Measurements from ENCODE around the gene LCK. TPM values are rescaled to one million over a fixed set of nuclear protein-coding genes. Genes with fewer than 3 reads are reported as not detected.
"Not testable (repeated sequence)": the region's sequence is repeated elsewhere in the genome, so short reads cannot be mapped to it uniquely, and the experiment has no call there.

Gene LCK
- total RNA-seq, 1 experiment from 2014 or later, result 37.6 TPM

DNA sequence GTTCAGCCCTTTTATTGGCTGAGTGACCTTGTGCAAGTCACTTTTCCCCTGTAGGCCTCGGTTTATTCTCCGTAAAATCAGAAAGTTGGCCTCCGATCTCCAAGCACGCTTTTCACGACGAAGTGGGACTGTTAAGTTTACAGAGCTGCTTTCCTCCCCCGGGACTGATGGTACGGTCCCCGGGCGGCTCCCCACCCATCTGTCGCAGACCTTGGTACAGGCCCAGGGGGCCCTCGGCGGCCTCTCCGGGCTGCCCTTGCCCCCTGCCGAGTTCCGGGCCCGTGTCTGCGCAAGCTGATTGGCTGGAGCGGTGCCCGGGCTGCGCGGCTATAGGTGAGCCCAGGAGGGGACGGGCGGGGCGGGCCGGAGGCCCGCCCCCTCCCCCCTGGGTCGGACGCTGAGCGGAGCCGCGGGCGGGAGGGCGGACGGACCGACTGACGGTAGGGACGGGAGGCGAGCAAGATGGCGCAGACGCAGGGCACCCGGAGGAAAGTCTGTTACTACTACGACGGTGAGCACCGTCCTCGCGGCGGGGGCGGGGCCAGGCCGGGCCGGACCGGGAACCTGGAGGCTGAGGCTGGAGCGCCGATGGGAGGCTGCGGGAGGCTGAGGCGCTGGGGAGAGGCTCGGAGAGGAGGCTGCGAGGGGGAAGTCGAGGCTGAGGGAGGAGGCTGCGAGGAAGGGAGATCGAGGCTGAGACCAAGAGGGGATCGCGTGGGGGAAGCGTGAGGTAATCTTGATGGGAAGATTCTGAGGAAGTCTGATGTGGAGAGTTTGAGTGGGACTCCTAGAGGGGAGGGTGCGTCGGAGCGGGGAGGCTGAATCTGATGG, 40.9 kb downstream of the LCK start, which contains the start of gene HDAC1:
TSS of gene HDAC1 (plus strand) at position 376 of the 831 bp plus-strand sequence. CDS start at position 463, 87 bp downstream.
- peaks cover 10% of the 10 kb centered on the region for H3K79me1 ChIP-seq (ENCODE audit: insufficient read depth, low read depth, low read length, poor library complexity, severe bottlenecking)
- peak within 1 kb of the TSS; percentile 59 for H3K4me2 ChIP-seq (ENCODE audit: insufficient read depth, insufficient read length, low read length)
- no peak within 1 kb of the TSS for H3T11ph ChIP-seq (ENCODE audit: low read length)
- H2AFZ ChIP-seq (ENCODE audit: low read length), result no peak within 1 kb of the TSS
- no peak within 1 kb of the TSS for H3K4ac ChIP-seq (ENCODE audit: low read depth, low read length)
- H3K4me3 Mint-ChIP-seq, result peak within 1 kb of the TSS; percentile 97 to 100
- peak within 1 kb of the TSS; percentile 68 for H3K18ac ChIP-seq (ENCODE audit: insufficient read length, low read depth, low read length)
- H3K14ac ChIP-seq (ENCODE audit: insufficient read depth, low read length), result peak within 1 kb of the TSS; percentile 92
- H2BK120ac ChIP-seq (ENCODE audit: low read depth, low read length, poor library complexity, severe bottlenecking), result no peak within 1 kb of the TSS
- H3K56ac ChIP-seq (ENCODE audit: insufficient read length, low read depth, low read length), result no peak within 1 kb of the TSS
- no peak within 1 kb of the TSS for H4K91ac ChIP-seq (ENCODE audit: insufficient read length, low read depth, low read length)
- H3K9me3 ChIP-seq (ENCODE audit: control insufficient read depth, low read depth, low read length), result no peaks in the 10 kb centered on the region
- no peak within 1 kb of the TSS for H3K27ac ChIP-seq (ENCODE audit: insufficient read length, low read depth, low read length)
- WGBS (ENCODE audit: extremely low coverage, insufficient read length, low lambda C conversion rate), result no CpG with 5 or more reads among the region's 67 CpGs
- no peak within 1 kb of the TSS for H2BK20ac ChIP-seq (ENCODE audit: low read depth, low read length, poor library complexity, severe bottlenecking)
- H3K9ac ChIP-seq (ENCODE audit: extremely low read depth, insufficient read length, low read length), result peak within 1 kb of the TSS; percentile 48
- no peaks in the 10 kb centered on the region for H4K20me1 ChIP-seq (ENCODE audit: control insufficient read depth, insufficient read depth, insufficient read length)
- peaks cover 17 to 19% of the 10 kb centered on the region in 2 experiments for H3K4me1 Mint-ChIP-seq
- TF ChIP-seq, protein P1, sequence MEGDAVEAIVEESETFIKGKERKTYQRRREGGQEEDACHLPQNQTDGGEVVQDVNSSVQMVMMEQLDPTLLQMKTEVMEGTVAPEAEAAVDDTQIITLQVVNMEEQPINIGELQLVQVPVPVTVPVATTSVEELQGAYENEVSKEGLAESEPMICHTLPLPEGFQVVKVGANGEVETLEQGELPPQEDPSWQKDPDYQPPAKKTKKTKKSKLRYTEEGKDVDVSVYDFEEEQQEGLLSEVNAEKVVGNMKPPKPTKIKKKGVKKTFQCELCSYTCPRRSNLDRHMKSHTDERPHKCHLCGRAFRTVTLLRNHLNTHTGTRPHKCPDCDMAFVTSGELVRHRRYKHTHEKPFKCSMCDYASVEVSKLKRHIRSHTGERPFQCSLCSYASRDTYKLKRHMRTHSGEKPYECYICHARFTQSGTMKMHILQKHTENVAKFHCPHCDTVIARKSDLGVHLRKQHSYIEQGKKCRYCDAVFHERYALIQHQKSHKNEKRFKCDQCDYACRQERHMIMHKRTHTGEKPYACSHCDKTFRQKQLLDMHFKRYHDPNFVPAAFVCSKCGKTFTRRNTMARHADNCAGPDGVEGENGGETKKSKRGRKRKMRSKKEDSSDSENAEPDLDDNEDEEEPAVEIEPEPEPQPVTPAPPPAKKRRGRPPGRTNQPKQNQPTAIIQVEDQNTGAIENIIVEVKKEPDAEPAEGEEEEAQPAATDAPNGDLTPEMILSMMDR (conservative IDR thresholded peaks at IDR 0.05), result no peak
- no peak within 1 kb of the TSS for H2BK12ac ChIP-seq (ENCODE audit: insufficient read length, low read depth, low read length)
- H3K23me2 ChIP-seq (ENCODE audit: insufficient read length, low read depth, low read length, poor library complexity, severe bottlenecking), result peaks cover 5% of the 10 kb centered on the region
- H3K36me3 Mint-ChIP-seq (ENCODE audit: insufficient read depth in 1 of 3, low read depth in 3 of 3), result peaks cover 6 to 18% (median 14%) of the 10 kb centered on the region in 3 experiments; a peak in 5 of 7 replicates
- no peaks in the 10 kb centered on the region for H3K27me3 Mint-ChIP-seq (ENCODE audit: low read depth)
- H4K8ac ChIP-seq (replicated peaks; ENCODE audit: insufficient read length, low read depth, low read length), result no peak within 1 kb of the TSS
- peak within 1 kb of the TSS; percentile 91 to 94 (median 94); a peak in 6 of 7 replicates for H3K27ac Mint-ChIP-seq
- H3K79me2 ChIP-seq (ENCODE audit: insufficient read depth, low read length), result peaks cover 8% of the 10 kb centered on the region; the same call in 1 of the 2 replicates
- no peak within 1 kb of the TSS for H4K5ac ChIP-seq (ENCODE audit: insufficient read length, low read depth, low read length)
- no peak within 1 kb of the TSS for H2BK5ac ChIP-seq (ENCODE audit: insufficient read length, low read length)
- peak; percentile 94 for DNase-seq
- H3K27me3 ChIP-seq (ENCODE audit: insufficient read depth, low read length), result no peaks in the 10 kb centered on the region
- no peaks in the 10 kb centered on the region for H3K4me1 ChIP-seq (ENCODE audit: insufficient read depth, low read length)
- no peak within 1 kb of the TSS for H2AK5ac ChIP-seq (ENCODE audit: insufficient read length, low read length)
- H3K9me3 Mint-ChIP-seq, result peaks cover 0 to 3% of the 10 kb centered on the region in 2 experiments; a peak in 1 of 5 replicates
- no peak within 1 kb of the TSS for H3K23ac ChIP-seq (ENCODE audit: insufficient read length, low read depth, low read length)
- H2BK15ac ChIP-seq (ENCODE audit: low read depth, low read length), result no peak within 1 kb of the TSS

DNA sequence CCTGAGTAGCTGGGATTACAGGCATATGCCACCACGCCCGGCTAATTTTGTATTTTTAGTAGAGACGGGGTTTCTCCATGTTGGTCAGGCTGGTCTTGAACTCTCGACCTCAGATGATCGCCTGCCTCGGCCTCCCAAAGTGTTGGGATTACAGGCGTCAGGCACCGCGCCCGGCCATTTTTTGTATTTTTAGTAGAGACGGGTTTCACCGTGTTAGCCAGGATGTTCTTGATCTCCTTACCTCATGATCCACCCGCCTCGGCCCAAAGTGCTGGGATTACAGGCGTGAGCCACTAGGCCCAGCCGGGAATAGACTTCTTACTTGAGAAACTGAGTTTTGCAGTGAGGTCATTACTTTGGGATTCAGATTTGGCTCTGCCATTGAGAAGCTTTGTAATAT, 47.1 kb downstream of the LCK start:
- H2BK5ac ChIP-seq (ENCODE audit: insufficient read length, low read length); H3K4me2 ChIP-seq (ENCODE audit: insufficient read depth, insufficient read length, low read length); H4K20me1 ChIP-seq (ENCODE audit: control insufficient read depth, insufficient read depth, insufficient read length); H3K56ac ChIP-seq (ENCODE audit: insufficient read length, low read depth, low read length); H2AFZ ChIP-seq (ENCODE audit: low read length); H3K4me1 ChIP-seq (ENCODE audit: insufficient read depth, low read length); H3K27ac ChIP-seq (ENCODE audit: insufficient read length, low read depth, low read length); H3K27ac Mint-ChIP-seq; H4K91ac ChIP-seq (ENCODE audit: insufficient read length, low read depth, low read length); H3K9ac ChIP-seq (ENCODE audit: extremely low read depth, insufficient read length, low read length); H3K23me2 ChIP-seq (ENCODE audit: insufficient read length, low read depth, low read length, poor library complexity, severe bottlenecking); H3T11ph ChIP-seq (ENCODE audit: low read length); H2BK20ac ChIP-seq (ENCODE audit: low read depth, low read length, poor library complexity, severe bottlenecking); H4K5ac ChIP-seq (ENCODE audit: insufficient read length, low read depth, low read length); H3K27me3 Mint-ChIP-seq (ENCODE audit: low read depth); DNase-seq; H3K18ac ChIP-seq (ENCODE audit: insufficient read length, low read depth, low read length); H3K79me2 ChIP-seq (ENCODE audit: insufficient read depth, low read length); H3K14ac ChIP-seq (ENCODE audit: insufficient read depth, low read length); H3K9me3 Mint-ChIP-seq; H3K27me3 ChIP-seq (ENCODE audit: insufficient read depth, low read length); H2AK5ac ChIP-seq (ENCODE audit: insufficient read length, low read length); H3K4ac ChIP-seq (ENCODE audit: low read depth, low read length); H3K4me3 Mint-ChIP-seq; H3K23ac ChIP-seq (ENCODE audit: insufficient read length, low read depth, low read length); H2BK120ac ChIP-seq (ENCODE audit: low read depth, low read length, poor library complexity, severe bottlenecking); H2BK12ac ChIP-seq (ENCODE audit: insufficient read length, low read depth, low read length); H3K9me3 ChIP-seq (ENCODE audit: control insufficient read depth, low read depth, low read length); H4K8ac ChIP-seq (replicated peaks; ENCODE audit: insufficient read length, low read depth, low read length); H2BK15ac ChIP-seq (ENCODE audit: low read depth, low read length): not testable (repeated sequence)
- Mint-ChIP-seq H3K4me1 (peaks cover 10 to 11% of the 10 kb centered on the region in 2 experiments), H3K36me3 (ENCODE audit: insufficient read depth in 1 of 3, low read depth in 3 of 3) (peaks cover 15 to 40% (median 28%) of the 10 kb centered on the region in 3 experiments; a peak in 6 of 7 replicates)
- no CpG with 5 or more reads among the region's 16 CpGs for WGBS (ENCODE audit: extremely low coverage, insufficient read length, low lambda C conversion rate)
- H3K79me1 ChIP-seq (ENCODE audit: insufficient read depth, low read depth, low read length, poor library complexity, severe bottlenecking), result peaks cover 21% of the 10 kb centered on the region

Data from H9 (cell line).